Stimulated activated CD8-positive, alpha-beta memory T cell treated with anti-CD3 and anti-CD28 coated beads, Interleukin-2, amount 100 ng/mL, for 1 hour (primary cell): ENCODE data around the gene BACH2.
"Not testable (repeated sequence)": the region's sequence is repeated elsewhere in the genome, so short reads cannot be mapped to it uniquely, and the experiment has no call there.

Source experiments
- DNase-seq, 2 donors: peaks; one replicate each; pipeline ENCODE4 v3.0.0-alpha.2; 2020; ENCODE audit warnings: low read depth in 2 of 2

Gene BACH2

DNA sequence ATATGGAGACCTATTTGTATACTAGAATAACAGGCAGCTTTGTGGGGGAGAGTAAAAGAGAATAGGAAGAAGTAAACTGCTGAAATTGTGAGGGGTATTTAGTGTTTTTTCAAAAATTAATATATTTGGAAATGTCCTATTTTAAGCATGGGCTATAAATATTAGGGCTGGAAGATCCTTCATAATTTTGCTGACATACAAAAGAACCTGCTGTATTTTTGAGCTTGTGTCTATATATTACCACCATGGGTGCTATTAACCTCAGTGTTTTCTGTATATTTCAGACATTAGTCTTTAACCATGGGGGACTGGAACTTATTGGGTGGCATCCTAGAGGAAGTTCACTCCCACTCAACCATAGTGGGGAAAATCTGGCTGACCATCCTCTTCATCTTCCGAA lies 402.5 kb downstream of the BACH2 start, which contains the start of gene GJA10:
TSS of gene GJA10 (plus strand) at position 301 of the 400 bp plus-strand sequence. CDS start at position 301, 0 bp downstream.
- no peak for DNase-seq

DNA sequence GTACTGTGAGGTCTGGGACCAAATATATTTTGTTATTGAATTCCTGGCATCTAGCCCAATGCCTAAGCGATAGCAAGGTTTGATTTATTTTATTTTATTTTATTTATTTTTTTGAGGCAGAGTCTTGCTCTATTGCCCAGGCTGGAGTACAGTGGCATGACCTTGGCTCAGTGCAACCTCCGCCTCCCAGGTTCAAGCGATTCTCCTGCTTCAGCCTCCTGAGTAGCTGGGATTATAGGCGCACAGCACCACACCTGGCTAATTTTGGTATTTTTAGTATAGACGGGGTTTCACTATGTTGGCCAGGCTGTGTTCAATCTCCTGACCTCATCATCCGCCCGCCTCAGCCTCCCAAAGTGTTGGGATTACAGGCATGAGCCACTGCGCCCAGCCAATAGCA lies 404.1 kb downstream of the BACH2 start:
- not testable (repeated sequence) for DNase-seq

DNA sequence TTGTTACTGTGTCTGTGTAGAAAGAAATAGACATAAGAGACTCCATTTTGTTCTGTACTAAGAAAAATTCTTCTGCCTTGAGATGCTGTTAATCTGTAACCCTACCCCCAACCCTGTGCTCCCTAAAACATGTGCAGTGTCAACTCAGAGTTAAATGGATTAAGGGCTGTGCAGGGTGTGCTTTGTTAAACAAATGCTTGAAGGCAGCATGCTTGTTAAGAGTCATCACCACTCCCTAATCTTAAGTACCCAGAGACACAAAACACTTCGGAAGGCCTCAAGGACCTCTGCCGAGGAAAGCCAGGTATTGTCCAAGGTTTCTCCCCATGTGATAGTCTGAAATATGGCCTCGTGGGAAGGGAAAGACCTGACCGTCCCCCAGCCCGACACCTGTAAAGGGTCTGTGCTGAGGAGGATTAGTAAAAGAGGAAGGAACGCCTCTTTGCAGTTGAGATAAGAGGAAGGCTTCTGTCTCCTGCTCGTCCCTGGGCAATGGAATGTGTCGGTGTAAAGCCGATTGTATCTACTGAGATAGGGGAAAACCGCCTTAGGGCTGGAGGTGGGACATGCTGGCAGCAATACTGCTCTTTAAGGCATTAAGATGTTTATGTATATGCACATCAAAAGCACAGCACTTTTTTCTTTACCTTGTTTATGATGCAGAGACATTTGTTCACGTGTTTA lies 405.7 kb downstream of the BACH2 start:
- not testable (repeated sequence) for DNase-seq

DNA sequence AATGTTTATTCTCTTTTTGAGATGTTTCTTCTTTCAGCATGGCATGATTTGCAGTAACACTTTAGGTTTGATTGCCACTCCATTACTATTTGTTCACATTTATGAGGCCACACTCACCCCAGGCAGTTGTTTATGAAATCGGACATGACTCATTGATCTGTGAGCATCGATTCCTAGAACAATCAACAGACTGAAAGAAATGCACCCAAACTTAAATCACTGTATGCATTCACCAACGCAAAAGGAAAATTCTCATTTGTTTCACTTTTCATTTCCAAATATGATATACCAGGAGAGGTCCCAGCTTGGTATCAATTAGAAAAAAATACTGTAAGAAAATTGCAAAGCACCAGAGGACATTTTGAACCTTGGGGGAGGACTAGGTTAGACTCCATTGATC lies 407.8 kb downstream of the BACH2 start:
- no peak for DNase-seq

DNA sequence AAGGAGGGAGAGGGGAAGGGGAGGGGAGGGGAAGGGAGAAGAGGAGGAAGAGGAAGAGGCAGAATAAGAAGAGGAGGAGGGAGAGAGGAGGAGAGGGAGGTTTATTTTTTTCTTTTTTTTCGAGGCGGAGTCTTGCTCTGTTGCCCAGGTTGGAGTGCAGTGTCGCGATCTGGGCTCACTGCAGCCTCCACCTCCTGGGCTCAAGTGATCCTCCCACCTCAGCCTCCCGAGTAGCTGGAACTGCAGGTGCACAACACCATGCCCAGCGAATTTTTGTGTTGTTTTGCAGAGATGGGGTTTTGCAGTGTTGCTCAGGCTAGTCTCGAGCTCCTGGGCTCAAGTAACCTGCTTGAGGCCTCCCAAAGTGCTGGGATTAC lies 408.5 kb downstream of the BACH2 start:
- DNase-seq, result no peak

DNA sequence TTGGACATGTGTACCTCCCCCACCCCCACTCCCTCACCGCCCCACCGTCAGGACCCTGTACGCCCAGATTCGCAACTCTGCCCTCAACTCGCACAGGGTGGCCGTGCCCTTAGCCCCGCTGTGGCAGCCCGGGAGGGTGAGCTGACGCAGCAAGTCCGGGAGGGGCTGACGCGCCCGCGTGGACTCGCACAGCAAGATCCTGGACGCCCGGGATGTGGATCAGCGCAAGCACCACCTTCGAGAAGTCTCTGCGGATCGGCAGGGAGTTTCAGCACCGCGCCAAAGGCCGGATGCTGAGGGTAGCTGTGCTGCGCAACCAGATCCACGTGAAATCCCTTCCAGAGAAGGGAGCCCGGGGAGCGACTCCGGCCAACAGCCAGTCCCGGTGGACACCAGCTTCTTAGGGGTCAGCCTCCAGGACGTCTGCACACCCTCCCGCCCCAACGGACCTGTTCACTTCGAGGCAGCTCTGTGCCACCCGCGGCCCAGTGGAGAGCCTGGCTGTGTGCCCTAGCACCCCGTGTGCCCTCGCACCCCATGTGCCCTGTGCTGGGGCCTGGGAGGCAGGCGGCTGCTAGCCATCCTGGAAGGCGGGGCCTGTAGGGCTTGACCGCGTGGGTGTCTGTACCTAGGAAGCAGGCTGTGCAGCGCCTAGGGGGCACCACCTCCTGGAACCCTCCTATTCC lies 409.0 kb downstream of the BACH2 start:
- no peak for DNase-seq

DNA sequence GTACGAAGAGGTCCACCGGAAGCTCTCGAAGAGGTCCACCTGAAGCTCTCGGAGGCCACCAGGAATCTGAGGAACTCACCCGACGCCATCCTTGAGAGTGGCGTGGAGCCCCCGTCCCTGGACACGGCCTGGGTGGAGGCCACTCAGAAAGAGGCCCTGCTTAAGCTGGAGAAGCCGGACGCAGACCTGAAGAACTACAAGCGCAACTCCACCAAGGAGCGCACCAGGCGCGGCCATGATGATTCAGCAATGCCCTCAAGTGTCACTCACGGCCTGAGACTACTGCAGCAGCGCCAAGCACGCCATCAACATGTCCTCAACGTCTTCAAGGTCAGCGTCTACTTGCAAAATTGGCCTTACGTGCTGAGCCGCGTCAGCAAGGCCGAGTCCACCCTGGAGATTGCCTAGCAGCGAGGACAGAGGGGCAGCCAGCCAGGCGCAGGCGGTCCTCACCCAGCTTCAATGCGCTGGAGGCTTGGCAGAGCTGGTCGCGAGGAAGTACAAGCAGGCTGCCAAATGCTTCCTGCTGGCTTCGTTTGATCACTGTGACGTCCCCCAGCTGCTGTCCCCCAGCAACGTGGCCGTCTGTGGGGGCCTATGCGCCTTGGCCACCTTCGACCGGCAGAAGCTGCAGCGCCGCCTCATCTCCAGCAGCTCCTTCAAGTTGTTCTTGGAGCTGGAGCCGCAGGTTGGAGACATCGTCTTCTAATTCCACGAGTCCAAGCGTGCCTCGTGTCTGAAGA lies 410.1 kb downstream of the BACH2 start:
- no peak for DNase-seq
